K562 (cell line): ENCODE results near the gene BMF. TPM values are rescaled to one million over a fixed set of nuclear protein-coding genes. Genes with fewer than 3 reads are reported as not detected.

Experiments used
- CUX1 ChIP-seq: fragments of 200-800 bp; sonication (Bioruptor generic); IDR thresholded peaks from 2 replicates; pipeline ENCODE4 v1.6.1; 2016; ENCODE audit warnings: missing genetic modification characterization, missing compliant biosample characterization
- KLF13 ChIP-seq: fragments of 450-650 bp; IDR thresholded peaks from 2 replicates; pipeline ENCODE4 v1.6.1; 2016; ENCODE audit warnings: missing genetic modification characterization, low read depth, mild to moderate bottlenecking, missing compliant biosample characterization, moderate library complexity, borderline replicate concordance
- NFE2L1 ChIP-seq: fragments of 450-650 bp; IDR thresholded peaks from 2 replicates; pipeline ENCODE4 v1.6.1; 2016; ENCODE audit warnings: missing genetic modification characterization, low read depth, mild to moderate bottlenecking, missing compliant biosample characterization, moderate library complexity, borderline replicate concordance
- PTBP1 ChIP-seq: fragments of 200-400 bp; formaldehyde crosslinking; IDR thresholded peaks from 2 replicates; pipeline ENCODE4 v1.6.1; 2017; ENCODE audit warnings: low read depth, low read length
- RFX5 ChIP-seq: IDR thresholded peaks from 2 replicates; pipeline ENCODE4 v1.6.1; 2011; ENCODE audit warnings: low read depth, mild to moderate bottlenecking, improper control_type of control experiment, low read length
- SMAD1 ChIP-seq: fragments of 150-350 bp; IDR thresholded peaks from 2 replicates; pipeline ENCODE4 v1.6.1; 2014; ENCODE audit warnings: low read length, low read depth; ENCODE audit not compliant: partially characterized antibody
- ZNF507 ChIP-seq: conservative IDR thresholded peaks from 2 replicates; pipeline ENCODE4 v1.6.1; 2017; ENCODE audit warnings: missing genetic modification characterization, missing compliant biosample characterization
- ZNF695 ChIP-seq: fragments of 450-650 bp; formaldehyde crosslinking; IDR thresholded peaks from 2 replicates; pipeline ENCODE4 v1.4.0; 2020; ENCODE audit warnings: mild to moderate bottlenecking, moderate library complexity
- ZNF780A ChIP-seq: fragments of 250-450 bp; sonication (Bioruptor Pico); IDR thresholded peaks from 2 replicates; pipeline ENCODE4 v1.5.0; 2021; ENCODE audit warnings: mild to moderate bottlenecking
- polyA plus RNA-seq, 8 experiments: library from polyadenylated mRNA; depleted of rRNA in 4 of 8; stranded (reverse) in 5 of 8; unstranded in 3 of 8; fragments of >200 nt; fragmentation: Nextera tagmentation in 2 of 8; fragmentation: Illumina TruSeq in 1 of 8; extraction: Ambion mirVana in 2 of 8; extraction: Trizol in 1 of 8; gene quantifications; 2 replicates each; pipeline versions ENCODE4 v1.2.1 to v1.2.3, GENCODE V29; 2011 to 2014; ENCODE audit warnings: inconsistent platforms in 1 of 8, missing spikeins in 1 of 8
- total RNA-seq, 7 experiments: library from RNA; depleted of rRNA in 6 of 7; stranded (reverse); fragments of >200 nt in 6 of 7; fragmentation: Illumina TruSeq in 2 of 7; extraction: Trizol in 2 of 7; gene quantifications; 2 replicates each; pipeline versions ENCODE4 v1.2.1 to v1.2.3, GENCODE V29; 2011 to 2021; ENCODE audit warnings: low replicate concordance in 1 of 7
- TF ChIP-seq, protein P1 (sequence below), 2 experiments: fragments of 450-650 bp; IDR thresholded peaks; 2 replicates each; pipeline ENCODE4 v1.6.1; 2016
- TF ChIP-seq, protein P2 (sequence below): fragments of 450-650 bp; IDR thresholded peaks from 2 replicates; pipeline ENCODE4 v1.6.1; 2018; ENCODE audit not compliant: partially characterized antibody
- TF ChIP-seq, protein P3 (sequence below), 2 experiments: fragments of 450-650 bp in 1 of 2; sonication (generic) in 1 of 2; formaldehyde crosslinking in 1 of 2; IDR thresholded peaks in 1 of 2; conservative IDR thresholded peaks in 1 of 2; 2 replicates each; pipeline versions ENCODE4 v1.6.1 to v1.8.1; 2016 to 2023; ENCODE audit warnings: mild to moderate bottlenecking in 2 of 2, moderate library complexity in 2 of 2, inconsistent platforms in 1 of 2, missing genetic modification reagents in 1 of 2
- TF ChIP-seq, protein P4 (sequence below): fragments of 450-650 bp; formaldehyde crosslinking; IDR thresholded peaks from 2 replicates; pipeline ENCODE4 v1.4.0; 2020; ENCODE audit warnings: mild to moderate bottlenecking, mixed read lengths

Gene BMF
- total and polyA plus RNA-seq, 9 of the 15 experiments (the other 6 are each of a cell fraction or from before 2014, with no cell fraction given), result 0.25 to 0.91 (median 0.59) TPM; not detected in 2

DNA sequence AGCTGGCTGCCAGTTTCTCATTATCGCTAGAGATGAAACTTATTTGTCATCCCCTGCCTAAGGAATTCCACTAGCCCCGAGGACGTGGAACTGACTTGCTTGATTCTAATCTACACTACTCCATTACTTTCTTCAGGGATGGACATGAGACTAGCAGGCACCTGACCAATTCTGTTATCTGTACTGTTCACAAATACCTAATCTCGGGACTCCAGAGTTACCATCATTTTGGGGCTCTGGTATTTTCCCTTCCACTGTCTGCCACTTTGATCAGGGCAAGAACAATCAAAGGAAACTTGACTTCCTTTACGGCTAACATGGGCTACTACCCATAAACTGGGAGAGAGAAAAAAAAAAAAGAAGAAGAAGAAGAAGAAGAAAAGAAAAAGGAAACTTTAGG, 27.8 kb downstream of the BMF start (continued):
- TF ChIP-seq, protein P1, sequence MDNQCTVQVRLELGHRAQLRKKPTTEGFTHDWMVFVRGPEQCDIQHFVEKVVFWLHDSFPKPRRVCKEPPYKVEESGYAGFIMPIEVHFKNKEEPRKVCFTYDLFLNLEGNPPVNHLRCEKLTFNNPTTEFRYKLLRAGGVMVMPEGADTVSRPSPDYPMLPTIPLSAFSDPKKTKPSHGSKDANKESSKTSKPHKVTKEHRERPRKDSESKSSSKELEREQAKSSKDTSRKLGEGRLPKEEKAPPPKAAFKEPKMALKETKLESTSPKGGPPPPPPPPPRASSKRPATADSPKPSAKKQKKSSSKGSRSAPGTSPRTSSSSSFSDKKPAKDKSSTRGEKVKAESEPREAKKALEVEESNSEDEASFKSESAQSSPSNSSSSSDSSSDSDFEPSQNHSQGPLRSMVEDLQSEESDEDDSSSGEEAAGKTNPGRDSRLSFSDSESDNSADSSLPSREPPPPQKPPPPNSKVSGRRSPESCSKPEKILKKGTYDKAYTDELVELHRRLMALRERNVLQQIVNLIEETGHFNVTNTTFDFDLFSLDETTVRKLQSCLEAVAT (IDR thresholded peaks at IDR 0.05), result peak; percentile 77 to 81; a peak in 3 of 4 replicates
- TF ChIP-seq PTBP1 (no peak), RFX5 (no peak), SMAD1 (no peak), KLF13 (tag) (no peak), ZNF507 (tag) (no peak), ZNF695 (CRISPR knock-in tag) (no peak), CUX1 (CRISPR knock-in tag) (peak; percentile 72; the same call in 1 of the 2 replicates), ZNF780A (CRISPR knock-in tag) (no peak), NFE2L1 (tag) (no peak; the same call in 1 of the 2 replicates)
- TF ChIP-seq, protein P2, sequence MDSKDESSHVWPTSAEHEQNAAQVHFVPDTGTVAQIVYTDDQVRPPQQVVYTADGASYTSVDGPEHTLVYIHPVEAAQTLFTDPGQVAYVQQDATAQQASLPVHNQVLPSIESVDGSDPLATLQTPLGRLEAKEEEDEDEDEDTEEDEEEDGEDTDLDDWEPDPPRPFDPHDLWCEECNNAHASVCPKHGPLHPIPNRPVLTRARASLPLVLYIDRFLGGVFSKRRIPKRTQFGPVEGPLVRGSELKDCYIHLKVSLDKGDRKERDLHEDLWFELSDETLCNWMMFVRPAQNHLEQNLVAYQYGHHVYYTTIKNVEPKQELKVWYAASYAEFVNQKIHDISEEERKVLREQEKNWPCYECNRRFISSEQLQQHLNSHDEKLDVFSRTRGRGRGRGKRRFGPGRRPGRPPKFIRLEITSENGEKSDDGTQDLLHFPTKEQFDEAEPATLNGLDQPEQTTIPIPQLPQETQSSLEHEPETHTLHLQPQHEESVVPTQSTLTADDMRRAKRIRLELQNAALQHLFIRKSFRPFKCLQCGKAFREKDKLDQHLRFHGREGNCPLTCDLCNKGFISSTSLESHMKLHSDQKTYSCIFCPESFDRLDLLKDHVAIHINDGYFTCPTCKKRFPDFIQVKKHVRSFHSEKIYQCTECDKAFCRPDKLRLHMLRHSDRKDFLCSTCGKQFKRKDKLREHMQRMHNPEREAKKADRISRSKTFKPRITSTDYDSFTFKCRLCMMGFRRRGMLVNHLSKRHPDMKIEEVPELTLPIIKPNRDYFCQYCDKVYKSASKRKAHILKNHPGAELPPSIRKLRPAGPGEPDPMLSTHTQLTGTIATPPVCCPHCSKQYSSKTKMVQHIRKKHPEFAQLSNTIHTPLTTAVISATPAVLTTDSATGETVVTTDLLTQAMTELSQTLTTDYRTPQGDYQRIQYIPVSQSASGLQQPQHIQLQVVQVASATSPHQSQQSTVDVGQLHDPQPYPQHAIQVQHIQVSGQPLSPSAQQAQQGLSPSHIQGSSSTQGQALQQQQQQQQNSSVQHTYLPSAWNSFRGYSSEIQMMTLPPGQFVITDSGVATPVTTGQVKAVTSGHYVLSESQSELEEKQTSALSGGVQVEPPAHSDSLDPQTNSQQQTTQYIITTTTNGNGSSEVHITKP, result peak; percentile 94
- TF ChIP-seq, protein P3, sequence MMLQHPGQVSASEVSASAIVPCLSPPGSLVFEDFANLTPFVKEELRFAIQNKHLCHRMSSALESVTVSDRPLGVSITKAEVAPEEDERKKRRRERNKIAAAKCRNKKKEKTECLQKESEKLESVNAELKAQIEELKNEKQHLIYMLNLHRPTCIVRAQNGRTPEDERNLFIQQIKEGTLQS (IDR thresholded peaks at IDR 0.05), result 0 out of 2 replicates have a peak, but pooled peaks have one; percentile 7
- TF ChIP-seq, protein P3 (CRISPR knock-in tag; conservative IDR thresholded peaks at IDR 0.05), result no peak
- TF ChIP-seq, protein P4, sequence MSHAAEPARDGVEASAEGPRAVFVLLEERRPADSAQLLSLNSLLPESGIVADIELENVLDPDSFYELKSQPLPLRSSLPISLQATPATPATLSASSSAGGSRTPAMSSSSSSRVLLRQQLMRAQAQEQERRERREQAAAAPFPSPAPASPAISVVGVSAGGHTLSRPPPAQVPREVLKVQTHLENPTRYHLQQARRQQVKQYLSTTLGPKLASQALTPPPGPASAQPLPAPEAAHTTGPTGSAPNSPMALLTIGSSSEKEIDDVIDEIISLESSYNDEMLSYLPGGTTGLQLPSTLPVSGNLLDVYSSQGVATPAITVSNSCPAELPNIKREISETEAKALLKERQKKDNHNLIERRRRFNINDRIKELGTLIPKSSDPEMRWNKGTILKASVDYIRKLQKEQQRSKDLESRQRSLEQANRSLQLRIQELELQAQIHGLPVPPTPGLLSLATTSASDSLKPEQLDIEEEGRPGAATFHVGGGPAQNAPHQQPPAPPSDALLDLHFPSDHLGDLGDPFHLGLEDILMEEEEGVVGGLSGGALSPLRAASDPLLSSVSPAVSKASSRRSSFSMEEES (CRISPR knock-in tag), result no peak
